ENCODE measurements around the gene DNASE1L2.
"Not testable (repeated sequence)": the region's sequence is repeated elsewhere in the genome, so short reads cannot be mapped to it uniquely, and the experiment has no call there.

Gene DNASE1L2, protein sequence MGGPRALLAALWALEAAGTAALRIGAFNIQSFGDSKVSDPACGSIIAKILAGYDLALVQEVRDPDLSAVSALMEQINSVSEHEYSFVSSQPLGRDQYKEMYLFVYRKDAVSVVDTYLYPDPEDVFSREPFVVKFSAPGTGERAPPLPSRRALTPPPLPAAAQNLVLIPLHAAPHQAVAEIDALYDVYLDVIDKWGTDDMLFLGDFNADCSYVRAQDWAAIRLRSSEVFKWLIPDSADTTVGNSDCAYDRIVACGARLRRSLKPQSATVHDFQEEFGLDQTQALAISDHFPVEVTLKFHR

DNA sequence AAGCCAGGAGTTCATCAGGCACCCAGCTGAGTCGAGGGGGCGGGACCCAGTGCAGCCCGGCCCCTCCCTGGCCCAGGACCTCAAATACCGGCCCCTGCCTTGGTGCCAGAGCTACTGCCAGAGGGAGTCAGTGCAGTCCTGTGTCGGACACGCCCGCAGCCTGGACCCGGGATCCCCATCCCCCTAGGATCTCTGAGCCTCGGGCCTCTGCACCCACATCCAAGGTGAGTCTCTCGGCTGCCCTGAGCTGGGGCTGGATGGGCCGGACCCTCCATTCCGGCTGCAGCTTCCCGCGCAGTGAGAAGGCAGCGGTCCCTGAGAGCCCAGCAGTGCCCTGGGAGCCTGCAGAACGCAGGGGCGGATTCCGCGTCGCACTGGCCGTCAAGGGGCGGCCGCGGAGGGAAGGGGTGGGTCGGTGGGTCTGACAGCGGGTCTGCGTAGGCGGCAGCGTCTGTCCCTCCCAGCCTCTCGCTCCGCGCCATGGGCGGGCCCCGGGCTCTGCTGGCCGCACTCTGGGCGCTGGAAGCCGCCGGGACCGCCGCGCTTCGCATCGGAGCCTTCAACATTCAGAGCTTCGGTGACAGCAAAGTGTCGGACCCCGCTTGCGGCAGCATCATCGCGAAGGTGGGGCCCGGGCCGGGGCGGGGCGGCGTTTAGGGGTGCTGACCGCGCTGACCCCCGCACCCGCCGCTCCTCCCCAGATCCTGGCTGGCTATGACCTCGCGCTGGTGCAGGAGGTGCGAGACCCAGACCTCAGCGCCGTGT lies at the start of gene DNASE1L2:
DNASE1L2 (plus strand) TSS at position 108 of the 765 bp plus-strand sequence; CDS start at position 481, 373 bp downstream.
- DNase-seq (ENCODE audit: low spot score), result no peak

DNA sequence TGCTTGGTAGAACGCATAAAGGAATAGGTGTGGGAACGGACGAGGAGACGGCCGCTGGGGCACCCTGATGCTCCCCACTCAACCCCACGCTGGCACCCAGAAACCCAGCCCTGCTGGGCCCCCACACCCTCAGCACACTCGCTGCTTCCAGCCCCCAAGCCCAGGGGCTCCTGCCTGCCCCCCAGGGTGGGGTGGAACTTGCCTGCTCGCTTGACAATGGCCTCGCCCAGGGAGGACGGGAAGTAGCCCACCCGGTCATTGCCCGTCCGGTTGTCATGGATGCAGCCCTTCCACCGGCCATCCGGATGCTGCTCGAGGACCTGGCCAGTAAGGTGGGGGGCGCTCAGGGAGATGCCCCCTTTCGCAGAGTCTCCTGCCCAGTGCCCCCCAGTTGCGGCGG lies 49.7 kb upstream of the DNASE1L2 start:
- DNase-seq (ENCODE audit: low spot score), result no peak

DNA sequence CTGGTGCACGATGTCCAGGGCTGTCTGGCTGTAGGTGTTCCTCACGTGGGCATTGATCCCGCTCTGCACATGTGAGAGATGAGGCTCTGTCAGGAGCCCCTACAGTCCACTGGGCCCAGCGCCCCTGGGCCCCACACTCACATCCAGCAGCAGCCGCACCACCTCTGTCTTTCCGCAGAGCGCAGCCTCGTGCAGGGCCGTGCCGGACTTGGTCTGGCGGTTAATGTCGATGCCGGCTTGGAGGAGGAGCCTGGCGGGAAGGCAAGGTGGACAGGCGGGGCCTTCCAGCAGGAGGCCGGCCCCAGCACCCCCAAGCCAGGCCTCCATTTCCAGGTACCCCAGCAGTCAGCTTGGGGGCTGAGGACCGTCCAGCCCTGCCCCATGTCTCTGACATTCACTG lies 49.0 kb upstream of the DNASE1L2 start:
- DNase-seq (ENCODE audit: low spot score), result no peak

DNA sequence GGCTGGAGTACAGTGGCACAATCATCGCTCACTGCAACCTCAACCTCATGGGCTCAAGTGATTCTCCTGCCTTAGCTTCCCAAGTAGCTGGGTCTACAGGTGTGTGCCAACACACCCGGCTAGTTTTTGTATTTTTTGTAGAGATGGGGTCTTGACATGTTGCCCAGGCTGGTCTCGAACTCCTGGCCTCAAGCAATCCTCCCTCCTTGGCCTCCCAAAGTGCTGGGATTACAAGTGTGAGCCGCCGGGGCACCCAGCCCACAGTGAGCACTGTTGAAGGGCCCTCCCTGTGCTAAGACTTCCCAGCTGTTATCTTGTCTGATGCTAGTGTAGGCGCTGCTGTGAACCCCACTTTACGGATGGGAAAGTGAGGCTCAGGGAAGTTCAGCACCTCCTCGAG lies 47.8 kb upstream of the DNASE1L2 start:
- no peak for DNase-seq (ENCODE audit: low spot score)

DNA sequence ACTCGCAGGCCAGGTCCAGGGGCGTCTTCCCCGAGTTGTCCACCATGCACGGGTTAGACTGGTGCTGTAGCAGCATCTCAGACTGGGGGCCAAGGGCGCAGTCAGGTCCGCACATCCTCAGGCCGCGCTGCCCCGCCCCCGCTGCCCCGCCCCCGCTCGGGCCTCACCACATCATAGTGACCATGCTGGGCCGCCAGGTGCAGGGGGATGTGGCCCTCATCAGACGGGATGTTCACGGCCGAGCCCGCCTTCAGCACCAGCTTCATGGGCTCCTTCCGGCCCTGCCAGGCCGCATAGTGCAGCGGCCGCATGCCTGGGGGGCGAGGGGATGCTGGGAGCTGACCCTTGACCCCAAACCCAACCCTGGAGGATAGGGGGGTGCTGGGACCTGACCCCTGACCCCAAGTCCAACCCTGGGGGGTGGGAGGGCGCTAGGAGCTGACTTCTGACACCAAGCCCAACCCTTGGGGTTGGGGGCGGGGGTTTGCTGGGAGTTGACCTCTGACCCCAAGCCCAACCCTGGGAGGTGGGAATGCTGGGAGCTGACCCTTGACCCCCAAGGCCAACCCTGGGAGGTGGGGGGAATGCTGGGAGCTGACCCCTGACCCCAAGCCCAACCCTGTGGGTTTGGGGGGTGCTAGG lies 46.9 kb upstream of the DNASE1L2 start:
- no peak for DNase-seq (ENCODE audit: low spot score)

DNA sequence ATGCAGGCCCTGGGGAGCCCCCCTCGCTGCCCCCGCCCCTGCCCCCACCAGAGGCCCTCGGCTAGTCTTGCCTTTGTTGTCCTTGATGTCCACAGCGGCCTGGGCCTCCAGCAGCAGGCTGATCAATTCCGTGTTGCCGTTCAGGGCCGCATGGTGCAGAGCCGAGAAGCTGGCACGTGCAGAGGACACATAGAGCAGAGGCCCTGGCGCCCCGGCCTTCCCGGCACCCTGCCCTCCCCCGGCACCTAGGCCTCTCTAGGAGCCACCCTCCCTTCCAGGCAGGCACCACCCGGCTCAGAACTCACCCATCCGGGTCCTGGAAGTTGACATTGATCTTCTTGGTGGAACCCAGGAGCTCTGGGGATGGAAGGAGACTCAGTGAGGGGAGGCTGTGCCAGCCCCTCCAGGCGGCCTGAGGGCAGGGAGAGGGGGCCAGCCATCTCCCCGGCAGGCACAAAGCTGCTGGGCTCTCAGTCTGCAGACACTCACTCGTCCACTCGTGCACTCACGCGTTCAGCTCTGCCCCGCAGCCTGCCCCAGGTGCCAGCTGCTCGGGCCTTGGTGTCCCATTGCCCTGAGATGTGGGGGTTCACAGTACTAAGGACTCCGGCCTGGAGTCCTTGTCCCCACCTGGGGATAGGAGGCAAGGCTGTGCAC lies 46.1 kb upstream of the DNASE1L2 start:
- no peak for DNase-seq (ENCODE audit: low spot score)

DNA sequence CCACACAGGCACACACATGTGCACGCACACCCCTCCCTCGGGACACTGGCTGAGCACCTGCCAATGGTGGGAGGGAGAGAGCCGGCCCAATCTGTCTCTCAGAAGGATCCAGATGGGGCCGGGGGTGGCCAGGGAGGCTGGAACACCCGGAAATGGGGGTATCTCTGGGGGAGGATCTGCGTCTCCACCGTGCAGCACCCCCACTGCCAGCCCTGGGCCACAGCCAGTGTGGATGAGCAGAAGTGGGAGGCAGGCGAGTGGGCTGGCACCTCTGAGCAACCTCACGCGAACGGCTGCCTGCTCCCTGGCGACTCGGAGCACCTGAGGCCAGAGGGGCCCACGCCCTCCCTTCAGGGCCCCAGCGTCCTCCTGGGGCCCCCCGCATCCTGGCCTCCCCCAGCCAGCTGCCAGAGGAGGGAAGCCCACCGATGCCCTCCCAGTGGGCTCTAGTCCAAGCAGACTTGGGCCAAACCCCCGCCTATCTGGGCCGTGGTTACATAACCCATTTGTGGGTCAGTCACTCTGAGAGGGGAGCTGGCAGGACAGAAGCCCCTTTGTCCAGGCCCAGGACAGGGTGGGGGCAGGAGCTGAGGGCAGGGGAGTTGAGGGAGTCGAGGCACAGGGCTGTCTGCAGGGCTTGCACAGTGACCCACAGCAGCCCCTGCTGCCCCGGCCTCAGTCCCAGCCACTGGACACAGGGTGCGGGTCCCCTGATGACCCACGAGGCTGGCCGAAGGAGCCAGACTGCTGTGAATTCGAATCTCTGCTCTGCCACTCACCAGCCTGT lies 45.4 kb upstream of the DNASE1L2 start:
- DNase-seq (ENCODE audit: low spot score), result no peak

DNA sequence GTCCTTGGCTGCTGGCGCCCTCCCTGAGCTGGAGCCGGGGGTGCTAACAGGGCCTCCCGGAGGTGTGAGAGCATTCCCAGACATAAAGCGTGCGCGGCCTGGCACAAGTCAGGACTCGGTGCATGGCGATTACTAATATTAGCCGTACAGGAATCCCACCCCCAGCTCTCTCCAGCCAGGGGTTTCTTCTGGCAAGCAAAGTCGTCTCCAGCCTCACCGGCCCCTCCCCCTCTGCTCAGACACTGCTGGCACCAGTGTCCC lies 44.9 kb upstream of the DNASE1L2 start:
- no peak for DNase-seq (ENCODE audit: low spot score)

DNA sequence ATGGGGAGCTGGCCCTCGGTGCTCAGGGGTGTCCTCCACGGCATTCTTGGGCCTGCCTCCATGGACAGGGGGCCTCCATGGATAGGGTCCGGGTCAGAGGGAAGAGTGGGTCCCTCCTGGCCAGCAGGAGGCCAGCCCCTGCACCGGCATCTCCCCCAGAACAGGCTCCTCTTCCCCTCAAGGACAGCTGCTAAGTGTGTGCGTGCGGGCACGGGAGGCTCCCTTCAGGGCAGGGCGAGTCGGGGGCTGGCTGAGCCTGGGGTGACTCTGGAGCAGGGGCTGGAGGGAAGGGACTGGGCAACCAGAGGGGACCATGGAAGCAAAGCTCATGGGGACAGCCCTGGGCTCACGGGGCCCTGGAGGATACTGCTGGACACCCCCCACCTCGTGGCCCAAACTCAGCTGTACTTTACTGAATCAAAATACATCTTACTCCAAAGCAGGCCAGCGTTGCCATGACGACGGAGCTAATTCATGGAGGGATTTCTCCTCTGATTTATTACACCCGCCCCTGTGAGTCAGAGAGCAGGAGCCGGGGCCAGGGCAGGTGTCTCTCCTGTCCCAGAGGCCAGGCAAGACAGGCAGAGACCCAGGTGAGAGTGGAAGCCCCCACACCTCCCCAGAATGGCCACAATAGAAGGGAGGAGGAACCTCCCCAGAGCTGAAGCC lies 41.9 kb upstream of the DNASE1L2 start:
- DNase-seq (ENCODE audit: low spot score), result no peak

DNA sequence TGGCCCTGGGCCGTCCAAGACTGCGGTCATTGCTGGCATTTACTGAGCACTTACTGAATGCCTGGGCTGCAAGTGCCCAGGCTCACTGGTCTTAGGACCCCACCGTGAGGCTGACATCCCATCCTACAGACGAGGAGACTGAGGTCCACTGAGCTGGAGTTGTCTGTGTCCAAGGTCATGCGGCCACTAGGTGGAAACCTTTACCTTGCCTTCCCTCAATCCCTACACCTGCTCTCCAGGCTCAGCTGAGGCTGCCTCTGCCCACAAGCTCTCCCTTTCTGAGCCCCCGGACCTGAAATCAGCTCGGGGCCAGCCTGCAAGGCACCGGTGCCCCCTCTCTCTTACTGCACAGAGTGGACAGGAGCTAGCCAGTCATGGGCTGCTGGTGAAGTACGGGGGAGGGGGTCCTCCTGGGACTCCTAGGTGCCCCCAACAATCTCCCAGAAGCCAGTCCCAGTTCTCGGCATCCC lies 41.4 kb upstream of the DNASE1L2 start:
- peak; percentile 65 for DNase-seq (ENCODE audit: low spot score)

DNA sequence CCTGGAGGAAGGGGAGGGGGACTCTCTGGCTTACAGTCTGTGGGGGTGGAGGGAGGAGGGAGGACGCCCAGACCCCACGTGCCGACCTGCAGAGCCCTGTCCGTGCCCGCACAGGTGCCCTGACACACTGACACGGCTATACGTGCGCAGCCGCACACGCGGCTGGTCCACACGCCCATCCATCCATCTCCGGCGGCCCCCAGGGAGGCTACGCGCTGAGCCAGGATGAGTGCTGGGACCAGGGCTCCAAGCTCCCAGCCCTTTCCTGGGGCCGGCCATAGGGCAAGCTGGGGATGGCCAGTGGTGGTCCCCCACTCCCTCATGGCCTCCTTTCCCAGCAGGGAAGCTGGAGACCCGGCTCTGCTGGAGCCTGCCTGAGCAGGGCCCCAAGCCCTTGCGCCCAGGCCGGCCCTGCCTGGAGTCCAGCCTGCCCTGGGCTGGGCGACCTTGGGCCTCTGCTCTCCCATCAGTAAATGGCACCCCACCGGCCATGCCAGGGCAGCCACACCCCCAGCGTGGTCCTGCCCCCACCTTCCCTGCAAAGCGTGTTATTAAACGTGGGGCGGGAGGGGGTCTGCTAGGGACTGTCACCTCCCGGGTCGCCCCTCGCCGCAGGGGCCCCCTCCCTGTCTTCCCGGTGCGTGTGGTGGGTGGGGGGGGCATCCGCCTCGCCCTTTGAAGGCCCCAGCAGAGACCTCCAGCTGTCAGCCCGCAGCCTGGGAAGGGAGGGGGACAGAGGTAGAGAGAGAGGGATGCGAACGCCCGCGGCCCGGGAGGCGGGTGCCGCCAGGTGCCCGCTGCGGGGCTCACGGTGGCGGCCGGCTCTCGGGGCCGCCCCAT lies 40.7 kb upstream of the DNASE1L2 start:
- DNase-seq (ENCODE audit: low spot score), result no peak

DNA sequence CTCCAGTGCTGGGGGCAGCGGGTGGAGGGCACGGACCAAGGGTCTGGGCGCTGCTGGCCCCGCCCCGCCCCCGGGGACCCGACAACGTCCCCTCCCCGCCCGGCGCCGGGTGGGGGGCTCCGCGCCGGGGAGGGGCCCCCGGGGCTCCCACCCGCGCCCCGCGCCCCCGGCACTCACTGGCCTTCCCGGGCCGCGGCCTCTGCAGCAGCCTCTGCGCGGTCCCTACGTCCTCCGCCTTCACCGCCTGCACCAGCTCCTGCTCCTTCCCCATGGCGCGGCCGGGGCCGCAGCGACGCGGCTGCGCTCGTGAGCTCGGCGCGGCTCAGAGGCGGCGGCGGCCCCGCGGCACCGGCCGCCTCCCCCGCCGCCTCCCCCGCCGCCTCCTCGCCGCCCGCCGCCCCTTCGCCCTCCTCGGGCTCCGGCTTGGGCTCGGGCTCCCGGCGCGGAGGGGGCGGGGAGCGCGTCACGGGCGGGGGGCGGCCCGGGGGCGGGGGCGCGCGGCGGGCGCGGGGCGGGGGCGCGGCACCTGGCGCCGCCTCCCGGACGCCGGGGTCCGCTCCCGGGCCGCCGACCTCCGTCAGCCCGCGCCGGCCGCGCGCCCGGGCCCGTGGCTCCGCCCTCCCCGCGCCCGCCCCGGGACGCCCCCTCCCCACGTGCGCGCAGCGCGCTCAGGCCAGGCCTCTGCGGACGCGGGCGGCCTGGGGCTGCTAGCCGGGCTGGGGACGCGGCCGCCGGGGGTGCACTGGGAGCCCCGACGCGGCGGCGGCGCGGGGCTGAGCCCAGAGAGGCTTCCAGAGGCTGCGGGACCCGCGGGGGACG lies 39.9 kb upstream of the DNASE1L2 start, which contains the start of gene CASKIN1:
CASKIN1 (minus strand) TSS at position 444 of the 819 bp plus-strand sequence; CDS start at position 271, 173 bp downstream.
- DNase-seq (ENCODE audit: low spot score), result no peak

DNA sequence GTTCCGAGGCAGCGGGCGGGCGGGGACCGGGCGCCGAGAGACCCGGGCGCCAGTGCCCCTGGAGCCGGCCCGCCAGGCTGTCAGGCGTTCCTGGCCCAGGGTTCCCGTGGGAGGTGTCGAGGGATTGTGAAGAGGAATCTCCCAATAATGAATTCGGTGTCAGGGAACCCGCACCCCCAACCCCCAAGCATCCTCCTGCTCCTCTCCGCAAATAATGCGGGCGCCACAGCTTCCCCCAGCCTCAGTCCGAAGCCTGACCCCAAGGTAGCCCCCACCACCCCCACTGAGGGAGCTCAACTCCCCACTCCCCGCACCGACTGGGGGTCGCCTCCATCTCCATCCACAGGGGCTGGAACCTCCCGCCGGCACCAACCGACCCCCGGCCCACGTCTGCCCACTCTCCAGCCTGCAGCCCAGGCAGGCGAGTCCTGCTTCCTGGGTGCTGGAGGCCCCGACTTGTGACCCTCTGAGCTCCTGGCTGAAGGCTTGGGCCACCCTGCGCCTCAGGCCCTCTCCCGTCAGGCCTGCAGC lies 39.2 kb upstream of the DNASE1L2 start:
- no peak for DNase-seq (ENCODE audit: low spot score)

DNA sequence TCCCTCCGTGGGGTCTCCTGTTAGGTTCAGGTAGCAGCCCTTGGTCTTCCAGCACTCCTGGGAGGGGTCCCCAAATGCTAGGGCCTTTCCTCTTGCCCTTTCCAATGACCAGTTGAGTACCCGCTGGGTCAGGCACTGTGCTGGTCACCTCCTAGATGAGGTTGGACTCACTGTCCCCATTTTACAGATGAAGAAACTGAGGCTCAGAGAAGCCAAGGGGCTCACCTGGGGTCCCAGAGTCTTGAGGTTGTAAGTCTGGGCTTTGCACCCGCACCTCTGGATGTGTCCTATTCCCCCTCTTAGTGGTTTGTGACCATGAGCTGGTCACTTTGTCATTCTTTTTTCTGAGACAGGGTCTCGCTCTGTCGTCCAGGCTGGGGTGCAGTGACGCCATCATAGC lies 38.5 kb upstream of the DNASE1L2 start:
- no peak for DNase-seq (ENCODE audit: low spot score)

DNA sequence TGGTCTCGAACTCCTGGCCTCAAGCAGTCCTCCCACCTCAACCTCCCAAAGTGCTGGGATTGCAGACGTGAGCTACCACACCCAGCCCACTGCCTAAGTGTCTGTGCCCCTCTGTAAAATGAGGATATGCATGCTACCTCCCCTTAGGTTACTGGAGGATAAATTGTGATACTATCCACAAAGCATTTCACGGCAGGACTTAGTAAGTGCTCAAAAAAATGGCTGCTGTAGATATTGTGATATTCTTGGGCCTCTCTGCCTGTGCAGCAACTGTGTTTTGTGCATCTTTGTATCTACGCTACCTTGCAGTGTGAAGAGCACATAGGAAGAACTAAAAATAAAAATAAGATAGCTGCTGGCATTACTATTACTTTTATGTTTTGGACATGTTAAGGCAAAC lies 38.0 kb upstream of the DNASE1L2 start:
- DNase-seq (ENCODE audit: low spot score), result no peak

DNA sequence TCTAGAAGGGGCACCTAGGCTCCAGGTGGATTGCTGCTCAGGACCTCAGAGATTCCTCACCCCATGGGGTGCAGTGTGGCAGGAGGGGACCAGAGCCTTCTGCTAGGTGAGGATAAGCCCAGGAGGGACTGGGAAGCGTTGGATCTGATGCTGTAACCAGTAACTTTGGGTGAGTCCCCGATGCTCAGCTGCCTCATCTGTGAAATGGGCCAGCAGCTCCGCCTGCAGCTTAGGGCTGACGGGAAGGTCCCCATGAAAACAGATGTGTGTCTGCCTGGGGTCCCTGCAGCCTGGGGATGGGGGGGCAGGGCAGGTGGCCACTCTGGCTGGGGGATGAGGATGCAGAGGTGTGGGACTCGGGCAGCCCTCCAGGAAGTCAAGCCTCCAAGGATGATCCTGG lies 37.1 kb upstream of the DNASE1L2 start:
- DNase-seq (ENCODE audit: low spot score), result no peak

DNA sequence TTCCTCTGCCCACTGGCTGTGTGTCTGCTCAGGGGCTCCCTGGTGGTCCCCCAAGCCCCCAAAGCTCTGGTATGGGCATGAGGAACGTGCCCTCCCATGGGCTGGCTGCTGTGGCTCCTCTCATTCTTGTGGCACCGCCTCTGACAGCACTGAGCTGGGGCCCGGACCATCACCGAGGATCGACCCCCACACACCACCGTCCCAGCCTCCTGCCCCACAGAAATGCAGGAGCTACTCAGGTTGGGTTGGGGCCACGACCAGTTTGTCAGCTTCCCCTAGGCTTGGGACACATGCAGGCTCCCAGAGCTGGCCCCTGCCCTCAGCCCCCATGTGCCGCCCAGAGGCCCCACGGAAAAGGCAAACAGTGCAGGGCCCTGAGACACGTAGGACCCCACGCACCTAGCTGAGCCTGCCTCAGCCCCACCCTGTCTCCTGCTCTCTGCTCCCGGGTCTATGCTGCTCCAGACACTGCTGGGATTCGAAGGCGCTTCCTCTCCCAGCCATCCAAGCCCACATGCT lies 36.6 kb upstream of the DNASE1L2 start:
- DNase-seq (ENCODE audit: low spot score), result no peak

DNA sequence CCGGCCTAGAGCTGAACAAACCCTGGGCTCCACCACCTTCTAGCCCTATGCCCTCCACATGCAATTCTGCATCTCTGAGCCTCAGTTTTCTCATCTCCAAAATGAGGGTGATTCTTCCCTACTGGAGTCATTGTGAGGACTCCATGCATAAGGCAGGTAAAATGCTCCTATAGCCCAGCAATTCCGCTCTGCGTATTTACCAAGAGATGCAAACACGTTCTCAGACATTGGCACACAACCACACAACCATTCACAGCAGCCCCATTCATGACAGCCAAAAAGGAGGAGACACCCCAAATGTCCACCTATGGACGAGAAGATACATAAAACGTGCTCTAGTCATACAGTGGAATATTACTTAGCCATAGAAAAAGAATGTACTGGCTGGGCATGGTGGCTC lies 35.9 kb upstream of the DNASE1L2 start:
- no peak for DNase-seq (ENCODE audit: low spot score)

DNA sequence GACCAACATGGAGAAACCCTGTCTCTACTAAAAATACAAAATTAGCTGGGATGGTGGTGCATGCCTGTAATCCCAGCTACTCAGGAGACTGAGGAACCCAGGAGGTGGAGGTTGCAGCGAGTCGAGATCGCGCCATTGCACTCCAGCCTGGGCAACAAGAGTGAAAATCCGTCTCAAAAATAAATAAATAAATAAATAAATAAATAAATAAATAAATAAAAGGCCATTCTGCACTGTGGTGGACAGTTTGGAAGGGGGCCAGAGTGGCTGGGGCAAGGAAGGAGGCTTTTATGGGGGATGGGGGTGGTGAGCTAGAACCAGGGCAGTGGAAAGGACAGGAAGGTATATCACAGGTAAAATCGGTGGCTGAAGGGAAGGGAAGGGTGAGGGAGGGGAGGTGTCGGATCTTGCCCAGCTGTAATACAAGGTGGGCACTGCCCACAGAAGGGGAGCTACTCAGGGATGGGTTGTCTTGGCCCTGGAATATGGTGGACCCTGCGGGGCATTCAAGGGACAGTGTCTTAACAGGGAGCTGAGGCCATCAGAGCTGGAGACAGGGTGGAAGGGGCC lies 33.0 kb upstream of the DNASE1L2 start:
- not testable (repeated sequence) for DNase-seq (ENCODE audit: low spot score)
